NCI-H2227 (cell line): Measurements from ENCODE around the gene FRMD7.

Experiments
- DNase-seq: peaks from one replicate; lab custom pipeline; 2025; ENCODE audit not compliant: unreplicated experiment; lab: John Stamatoyannopoulos, UW

Gene FRMD7

DNA sequence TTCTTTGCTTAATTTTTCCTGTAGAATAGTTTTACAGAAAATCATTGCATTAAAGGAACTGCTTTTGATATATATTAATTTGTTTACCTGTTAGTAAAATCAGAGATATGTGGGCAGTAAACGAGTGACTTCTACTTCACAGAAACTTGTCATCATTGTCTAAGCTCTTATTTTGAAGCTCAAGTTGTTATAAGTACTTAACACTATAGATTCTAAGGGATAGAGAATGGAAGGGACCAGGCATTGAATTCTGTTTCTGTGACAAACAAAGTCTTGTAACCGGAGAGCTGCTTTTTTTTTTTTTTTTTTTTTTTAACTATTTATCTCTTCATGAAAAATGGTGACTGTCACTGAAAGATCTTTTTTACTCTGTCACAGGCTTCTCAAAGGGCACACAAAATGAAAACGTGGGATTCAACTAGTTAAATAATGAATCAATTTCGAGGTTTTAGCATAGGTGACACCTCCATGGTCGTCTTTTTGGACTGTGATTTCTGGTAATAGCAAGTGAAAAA is 90.3 kb downstream of the FRMD7 start:
- DNase-seq, result no peak

DNA sequence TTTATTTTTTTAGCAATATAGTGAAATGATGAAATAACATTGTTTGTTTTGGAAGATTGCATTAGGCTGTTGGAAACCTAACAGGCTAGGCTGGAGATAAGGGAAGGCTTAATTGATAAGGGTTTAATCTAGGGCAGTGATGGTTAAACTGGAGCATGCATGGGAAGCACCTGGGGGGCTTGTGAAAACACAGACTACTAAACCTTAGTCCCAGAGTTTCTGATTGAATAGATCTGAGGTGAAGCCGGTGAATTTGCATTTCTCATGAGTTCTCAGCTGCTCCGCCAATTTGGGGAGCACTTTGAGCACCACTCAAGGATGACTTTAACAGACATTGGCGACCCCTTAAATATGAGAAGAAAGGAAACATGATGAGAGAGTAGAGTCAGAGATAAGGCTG is 93.2 kb downstream of the FRMD7 start:
- DNase-seq, result no peak

- DNase-seq, result no peak
Measured at GRCh38 chrX:132033166-132033565, 94.7 kb downstream of the FRMD7 start.

DNA sequence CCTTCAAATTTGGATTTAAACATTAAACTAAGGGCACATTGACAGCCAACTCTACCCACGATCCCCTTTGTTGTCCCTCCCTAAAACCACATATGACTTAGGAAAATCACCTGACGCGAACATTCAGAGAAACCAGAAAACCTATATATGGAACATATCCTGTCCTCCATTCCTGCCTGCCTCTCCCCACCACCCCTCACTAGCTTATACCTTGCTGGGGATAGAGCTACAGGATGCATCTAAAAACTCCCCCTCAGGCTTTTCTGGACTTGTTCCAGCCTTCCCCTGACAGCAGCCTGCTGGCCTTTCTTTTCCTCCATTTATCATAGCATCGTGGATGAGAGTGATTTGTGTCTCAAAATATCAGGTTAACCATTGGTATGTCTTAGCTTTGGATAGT is 96.0 kb downstream of the FRMD7 start:
- no peak for DNase-seq

GRCh38 chrX:132030264-132030663 is 97.6 kb downstream of the FRMD7 start:
- DNase-seq, result no peak
